ENCODE measurements around the gene CYP3A4. TPM values are rescaled to one million over a fixed set of nuclear protein-coding genes. Genes with fewer than 3 reads are reported as not detected.
"Not testable (repeated sequence)": the region's sequence is repeated elsewhere in the genome, so short reads cannot be mapped to it uniquely, and the experiment has no call there.

Gene CYP3A4
- polyA plus RNA-seq (2012; ENCODE audit: insufficient read depth, insufficient read length): not detected

DNA sequence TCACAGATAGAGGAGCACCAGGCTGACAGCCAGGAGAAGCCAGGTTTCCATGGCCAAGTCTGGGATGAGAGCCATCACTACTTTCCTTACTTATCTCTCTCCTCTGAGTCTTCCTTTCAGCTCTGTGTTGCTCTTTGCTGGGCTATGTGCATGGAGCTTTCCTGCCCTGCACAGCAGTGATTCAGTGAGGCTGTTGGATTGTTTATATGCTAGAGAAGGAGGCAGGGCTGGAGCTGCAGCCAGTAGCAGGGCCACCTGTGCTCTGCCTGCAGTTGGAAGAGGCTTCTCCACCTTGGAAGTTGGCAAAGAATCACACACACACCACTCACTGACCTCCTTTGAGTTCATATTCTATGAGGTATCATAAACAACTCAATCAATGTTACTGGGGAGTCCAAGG lies at the start of gene CYP3A4:
CYP3A4 (minus strand) TSS at position 178 of the 400 bp plus-strand sequence; CDS start at position 75, 103 bp downstream.
- no peak for DNase-seq (ENCODE audit: low read depth, low spot score)
- no peak within 1 kb of the TSS for H3K4me3 ChIP-seq (ENCODE audit: low read length)

GRCh38 chr7:99833289-99833877 lies 49.4 kb upstream of the CYP3A4 start:
- no peak overlapping the region for H3K4me3 ChIP-seq (ENCODE audit: low read length)
- DNase-seq (ENCODE audit: low read depth, low spot score): no peak

DNA sequence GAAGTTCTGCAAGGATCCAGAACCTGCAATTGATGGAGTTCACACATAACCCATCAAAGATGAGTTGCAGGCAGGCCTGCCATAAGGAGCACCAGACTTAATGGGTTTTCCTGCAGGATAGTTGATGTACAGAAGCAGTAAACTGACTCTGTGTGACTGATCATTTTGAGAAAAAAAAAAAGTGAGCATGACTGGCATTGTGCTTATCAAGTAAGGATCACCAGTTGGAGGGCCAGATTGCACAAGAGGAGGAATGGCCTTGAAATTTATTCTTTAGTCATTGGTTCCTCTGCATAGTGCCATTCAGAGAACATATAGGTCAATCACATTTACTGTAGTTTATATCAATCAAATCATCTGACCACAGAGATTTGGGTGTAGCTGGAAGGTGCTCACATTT lies 47.6 kb upstream of the CYP3A4 start:
- DNase-seq (ENCODE audit: low read depth, low spot score): no peak
- no peak overlapping the region for H3K4me3 ChIP-seq (ENCODE audit: low read length)

GRCh38 chr7:99829524-99830160 lies 45.7 kb upstream of the CYP3A4 start:
- DNase-seq (ENCODE audit: low read depth, low spot score): no peak
- H3K4me3 ChIP-seq (ENCODE audit: low read length): no peak overlapping the region

DNA sequence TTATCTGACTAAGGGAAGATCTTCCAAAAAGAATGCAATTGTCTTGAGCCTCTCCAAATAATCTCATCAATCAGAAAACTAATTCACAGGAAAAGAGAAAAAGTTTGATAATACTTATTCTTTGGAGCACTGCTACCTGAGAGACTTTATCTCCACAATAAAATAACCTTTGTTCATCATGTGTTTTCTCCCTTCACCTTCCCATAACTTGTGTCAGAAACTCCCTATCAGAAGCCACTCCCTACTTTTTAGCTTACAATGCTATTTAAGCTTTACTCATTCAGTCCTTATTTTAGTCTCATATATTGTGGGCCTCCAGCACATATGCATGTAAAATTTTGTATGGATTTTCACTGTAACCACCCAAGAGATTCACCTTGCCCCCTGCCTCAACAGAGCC lies 44.8 kb upstream of the CYP3A4 start:
- H3K4me3 ChIP-seq (ENCODE audit: low read length): no peak overlapping the region
- no peak for DNase-seq (ENCODE audit: low read depth, low spot score)

DNA sequence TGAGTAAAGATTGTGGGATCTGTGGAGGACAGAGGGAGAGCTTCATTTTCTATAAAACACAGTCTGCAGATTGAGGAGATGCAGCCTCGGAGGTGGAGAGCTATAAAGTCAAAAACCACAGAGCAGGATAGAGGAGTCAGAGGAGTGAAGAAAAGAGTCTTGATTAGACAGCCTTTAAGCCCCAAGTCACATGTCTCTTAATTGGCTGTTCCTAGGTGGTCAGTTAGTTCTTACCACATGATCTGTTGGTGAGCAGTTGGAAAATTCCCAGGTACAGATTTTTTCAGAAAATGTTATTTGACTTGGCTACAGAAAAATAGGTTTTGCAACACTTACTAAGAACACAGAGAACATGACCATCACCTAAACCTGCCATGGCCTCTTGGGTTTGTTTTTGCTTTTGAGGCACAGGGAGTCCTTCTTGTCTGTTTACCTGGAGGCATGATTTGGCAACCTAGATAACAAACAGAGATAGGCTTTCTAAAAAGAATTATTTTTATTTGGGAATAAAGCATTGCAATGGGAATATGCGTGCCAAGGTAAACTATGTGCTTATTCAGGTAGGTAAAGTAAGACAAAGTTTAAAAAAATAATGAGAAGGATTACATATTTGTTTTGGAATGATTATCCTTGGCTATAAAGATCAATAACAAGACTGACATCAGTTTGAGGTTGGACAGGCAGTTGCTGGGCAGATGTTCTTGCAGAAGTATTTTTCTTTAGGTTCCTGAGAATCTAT lies 43.2 kb upstream of the CYP3A4 start:
- H3K4me3 ChIP-seq (ENCODE audit: low read length): no peak overlapping the region
- no peak for DNase-seq (ENCODE audit: low read depth, low spot score)

GRCh38 chr7:99825873-99826272 lies 41.9 kb upstream of the CYP3A4 start:
- no peak for DNase-seq (ENCODE audit: low read depth, low spot score)
- no peak overlapping the region for H3K4me3 ChIP-seq (ENCODE audit: low read length)

DNA sequence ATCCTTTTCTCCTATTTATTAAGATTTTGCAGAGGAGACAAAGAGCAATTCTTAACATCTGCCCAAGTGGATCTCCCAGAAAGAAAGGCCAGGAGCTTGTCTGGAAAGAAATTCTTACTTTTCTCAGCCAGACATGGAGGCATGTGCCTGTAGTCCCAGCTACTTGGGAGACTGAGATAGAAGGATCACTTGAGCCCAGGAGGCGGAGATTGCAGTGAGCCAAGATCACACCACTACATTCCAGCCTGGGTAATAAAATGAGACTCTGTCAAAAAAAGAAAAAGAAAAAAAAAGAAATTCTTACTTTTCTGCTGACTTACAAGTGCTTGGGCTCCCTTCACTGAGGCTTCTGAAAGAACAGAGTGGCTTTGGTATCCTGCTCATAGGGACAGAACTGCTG lies 41.5 kb upstream of the CYP3A4 start:
- no peak for DNase-seq (ENCODE audit: low read depth, low spot score)
- no peak overlapping the region for H3K4me3 ChIP-seq (ENCODE audit: low read length)

GRCh38 chr7:99824091-99824490 lies 40.1 kb upstream of the CYP3A4 start:
- no peak for DNase-seq (ENCODE audit: low read depth, low spot score)
- no peak overlapping the region for H3K4me3 ChIP-seq (ENCODE audit: low read length)

DNA sequence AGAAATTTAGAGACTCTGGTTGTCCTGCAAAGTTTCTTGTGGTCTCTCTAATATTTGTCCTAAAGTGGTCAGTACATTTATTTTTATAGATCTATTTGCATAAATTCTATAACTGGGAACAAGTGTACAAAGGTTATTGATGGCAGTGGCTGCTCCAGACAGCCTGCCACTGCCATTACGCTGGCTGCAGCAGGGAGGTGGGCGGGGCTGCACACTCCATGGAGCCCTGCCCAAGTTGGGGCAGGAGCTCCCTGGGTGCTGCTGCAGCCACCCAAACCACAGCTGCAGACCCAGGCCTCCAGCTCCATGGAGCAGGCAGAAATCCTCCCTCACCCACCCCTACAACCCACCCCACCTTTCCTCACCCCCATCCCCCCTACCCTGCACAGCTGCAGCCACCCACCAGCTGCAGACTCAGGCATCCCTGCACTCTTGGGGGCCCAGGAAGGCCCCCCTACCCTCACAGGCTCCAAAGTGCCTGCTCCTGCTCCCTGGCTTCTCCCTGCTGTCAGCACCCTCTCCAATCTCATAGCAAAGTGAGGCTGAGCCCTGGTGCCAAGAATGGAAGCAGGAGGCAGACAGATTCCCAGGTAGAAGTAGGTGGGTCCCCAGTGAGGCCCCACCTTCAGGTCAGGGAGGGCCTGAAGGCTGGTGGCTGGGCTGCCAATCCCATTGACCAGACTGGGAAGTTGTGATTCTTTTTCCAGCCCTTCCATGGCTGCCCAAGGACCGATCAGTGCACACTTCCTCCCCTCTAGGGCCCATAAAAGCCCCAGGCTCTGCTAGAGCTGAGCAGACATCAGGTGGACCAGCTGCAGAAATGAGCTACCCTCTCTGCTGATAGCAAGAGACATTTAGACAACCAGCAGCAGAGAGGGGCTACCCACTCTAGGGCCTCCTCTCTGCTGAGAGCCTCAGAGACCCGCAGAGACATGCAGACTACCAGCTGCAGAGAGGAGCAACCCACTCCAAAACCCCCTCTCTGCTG lies 39.0 kb upstream of the CYP3A4 start:
- DNase-seq (ENCODE audit: low read depth, low spot score): no peak
- H3K4me3 ChIP-seq (ENCODE audit: low read length): no peak overlapping the region

DNA sequence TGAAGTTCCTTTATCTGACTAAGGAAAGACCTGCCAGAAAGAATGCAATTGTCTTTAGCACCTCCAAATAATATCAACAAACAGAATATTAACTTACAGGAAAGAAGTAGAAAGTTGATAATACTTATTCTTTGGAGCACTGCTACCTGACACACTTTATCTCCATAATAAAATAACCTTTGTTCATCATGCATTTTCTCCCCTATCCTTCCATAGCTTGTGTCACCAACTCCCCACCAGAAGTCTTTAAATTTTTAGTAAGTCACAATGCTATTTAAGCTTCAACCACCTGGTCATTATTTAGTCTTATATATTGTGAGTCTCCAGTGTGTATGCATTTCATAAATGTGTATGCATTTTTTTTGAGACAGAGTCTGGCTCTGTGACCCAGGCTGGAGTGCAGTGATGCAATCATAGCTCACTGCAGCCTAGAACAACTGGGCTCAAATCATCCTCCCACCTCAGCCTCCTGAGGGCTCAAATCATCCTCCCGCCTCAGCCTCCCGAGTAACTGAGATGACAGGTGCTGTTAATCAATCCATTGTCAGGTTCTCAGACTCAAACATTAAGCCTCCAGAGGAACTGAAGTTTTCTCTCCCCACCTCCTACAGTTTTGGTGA lies 36.5 kb upstream of the CYP3A4 start:
- no peak for DNase-seq (ENCODE audit: low read depth, low spot score)
- no peak overlapping the region for H3K4me3 ChIP-seq (ENCODE audit: low read length)

DNA sequence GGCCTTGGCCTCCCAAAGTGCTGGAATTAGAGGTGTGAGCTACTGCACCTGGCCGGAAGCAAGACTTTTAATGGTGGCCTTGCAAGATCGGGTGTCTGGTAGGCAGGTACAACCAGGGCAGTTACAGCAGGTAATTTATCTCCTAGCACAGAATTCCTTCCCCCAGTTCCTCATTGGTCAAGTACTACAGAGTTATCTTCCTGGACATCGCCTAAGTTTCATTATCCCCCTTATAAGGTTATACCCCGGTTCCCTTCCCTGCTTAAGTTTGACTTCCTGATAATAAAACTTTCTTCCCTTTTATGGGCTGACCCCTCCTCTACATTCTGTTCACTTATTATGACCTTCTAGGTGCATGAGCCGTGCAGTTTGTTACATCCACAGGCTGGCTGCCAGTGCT lies 24.8 kb upstream of the CYP3A4 start:
- no peak for DNase-seq (ENCODE audit: low read depth, low spot score)
- no peak overlapping the region for H3K4me3 ChIP-seq (ENCODE audit: low read length)

GRCh38 chr7:99806839-99807478 lies 23.0 kb upstream of the CYP3A4 start:
- peak; percentile 22 for DNase-seq (ENCODE audit: low read depth, low spot score)

GRCh38 chr7:99805641-99806040 lies 21.7 kb upstream of the CYP3A4 start:
- no peak for DNase-seq (ENCODE audit: low read depth, low spot score)
- no peak overlapping the region for H3K4me3 ChIP-seq (ENCODE audit: low read length)

More at GRCh38 chr7:99806839-99807478, 23.0 kb upstream of the CYP3A4 start:
- no peak overlapping the region for H3K4me3 ChIP-seq (ENCODE audit: low read length)

GRCh38 chr7:99803118-99803517 lies 19.1 kb upstream of the CYP3A4 start:
- not testable (repeated sequence) for DNase-seq (ENCODE audit: low read depth, low spot score); H3K4me3 ChIP-seq (ENCODE audit: low read length)

DNA sequence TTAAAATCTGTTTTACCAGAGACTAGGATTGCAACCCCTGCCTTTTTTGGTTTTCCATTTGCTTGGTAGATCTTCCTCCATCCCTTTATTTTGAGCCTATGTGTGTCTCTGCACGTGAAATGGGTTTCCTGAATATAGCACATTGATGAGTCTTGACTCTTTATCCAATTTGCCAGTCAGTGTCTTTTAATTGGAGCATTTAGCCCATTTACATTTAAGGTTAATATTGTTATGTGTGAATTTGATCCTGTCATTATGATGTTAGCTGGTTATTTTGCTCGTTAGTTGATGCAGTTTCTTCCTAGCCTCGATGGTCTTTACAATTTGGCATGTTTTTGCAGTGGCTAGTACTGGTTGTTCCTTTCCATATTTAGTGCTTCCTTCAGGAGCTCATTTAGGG lies 17.4 kb upstream of the CYP3A4 start:
- DNase-seq (ENCODE audit: low read depth, low spot score); H3K4me3 ChIP-seq (ENCODE audit: low read length): not testable (repeated sequence)

DNA sequence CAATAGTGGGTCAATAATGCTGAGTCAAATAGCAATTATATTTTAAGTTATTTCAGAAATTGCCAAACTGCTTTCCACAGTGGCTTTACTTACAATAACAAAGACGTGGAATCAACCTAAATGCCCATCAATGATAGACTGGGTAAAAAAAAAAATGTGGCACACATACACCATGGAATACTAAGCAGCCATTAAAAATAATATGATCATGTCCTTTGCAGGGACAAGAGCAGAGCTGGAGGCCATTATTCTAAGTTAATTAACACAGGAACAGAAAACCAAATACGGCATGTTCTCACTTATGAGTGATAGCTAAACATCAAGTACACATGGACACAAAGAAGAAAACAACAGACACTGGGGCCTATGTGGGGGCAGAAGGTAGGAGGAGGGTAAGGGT lies 15.0 kb upstream of the CYP3A4 start:
- no peak overlapping the region for H3K4me3 ChIP-seq (ENCODE audit: low read length)
- no peak for DNase-seq (ENCODE audit: low read depth, low spot score)

DNA sequence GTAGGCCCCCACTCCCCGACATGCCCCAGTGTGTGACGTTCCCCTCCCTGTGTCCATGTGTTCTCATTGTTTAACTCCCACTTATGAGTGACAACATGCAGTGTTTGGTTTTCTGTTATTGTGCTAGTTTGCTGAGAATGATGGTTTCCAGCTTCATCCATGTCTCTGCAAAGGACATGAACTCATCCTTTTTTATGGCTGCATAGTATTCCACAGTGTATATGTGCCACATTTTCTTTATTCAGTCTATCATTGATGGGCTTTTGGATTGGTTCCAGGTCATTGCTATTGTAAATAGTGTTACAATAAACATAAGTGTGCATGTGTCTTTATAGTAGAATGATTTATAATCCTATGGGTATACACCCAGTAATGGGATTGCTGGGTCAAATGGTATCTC lies 11.9 kb upstream of the CYP3A4 start:
- not testable (repeated sequence) for DNase-seq (ENCODE audit: low read depth, low spot score); H3K4me3 ChIP-seq (ENCODE audit: low read length)
